IMR-90 (cell line): ENCODE measurements around the gene XDH. TPM values are rescaled to one million over a fixed set of nuclear protein-coding genes. Genes with fewer than 3 reads are reported as not detected.

Source experiments
- ATAC-seq: fragments of 200-7000 bp; cut with Tn5 transposase; 2 replicates; pipeline ENCODE4 v1.9.1; 2020; ENCODE audit warnings: low read depth, mild to moderate bottlenecking, moderate library complexity
- BruUV-seq: library from RNA; stranded (reverse); fragments of 400-500 nt; replicated peaks from 2 replicates; lab custom pipeline; 2021; lab: Mats Ljungman, UMichigan
- CTCF ChIA-PET: fragments of 300-600 bp; formaldehyde crosslinking; extraction: SDS; loops from one replicate; lab custom pipeline; 2021; ENCODE audit warnings: antibody characterized with exemption; lab: Yijun Ruan, JAX
- POLR2A ChIA-PET: fragments of 300-600 bp; sonication (Branson Sonifier 250); formaldehyde crosslinking; loops from one replicate; lab custom pipeline; 2022; ENCODE audit warnings: antibody characterized with exemption; ENCODE audit not compliant: unreplicated experiment; lab: Charles Lee
- DNase-seq: peaks from one replicate; pipeline ENCODE4 v3.0.0; 2013
- H2AFZ ChIP-seq: replicated peaks from 2 replicates; pipeline ENCODE3; 2013; ENCODE audit warnings: low read length, mild to moderate bottlenecking; ENCODE audit not compliant: poor library complexity
- H2AK5ac ChIP-seq: 2 replicates; pipeline ENCODE4 v1.6.1; 2013; ENCODE audit warnings: low read depth, low read length, inconsistent platforms
- H2AK9ac ChIP-seq: replicated peaks from 2 replicates; pipeline ENCODE3; 2013; ENCODE audit warnings: mild to moderate bottlenecking, low read depth, low read length, moderate library complexity; ENCODE audit not compliant: poor library complexity
- H2BK120ac ChIP-seq: 2 replicates; pipeline ENCODE4 v1.6.1; 2013; ENCODE audit warnings: low read depth, low read length, inconsistent platforms
- H2BK15ac ChIP-seq: 3 replicates; pipeline ENCODE4 v1.6.1; 2013; ENCODE audit warnings: low read depth, low read length, inconsistent platforms
- H2BK20ac ChIP-seq: 2 replicates; pipeline ENCODE4 v1.6.1; 2013; ENCODE audit warnings: low read depth, mild to moderate bottlenecking, inconsistent platforms, low read length, moderate library complexity
- H2BK5ac ChIP-seq: 2 replicates; pipeline ENCODE4 v1.6.1; 2013; ENCODE audit warnings: mild to moderate bottlenecking, low read depth, low read length, inconsistent platforms; ENCODE audit not compliant: poor library complexity, severe bottlenecking
- H3K14ac ChIP-seq: replicated peaks from 2 replicates; pipeline ENCODE4 v1.6.1; 2013; ENCODE audit warnings: low read depth, low read length, inconsistent platforms
- H3K18ac ChIP-seq: 2 replicates; pipeline ENCODE4 v1.6.1; 2013; ENCODE audit warnings: low read depth, low read length, control low read depth
- H3K23ac ChIP-seq: 2 replicates; pipeline ENCODE4 v1.6.1; 2013; ENCODE audit warnings: low read depth, low read length, inconsistent platforms
- H3K27ac ChIP-seq: 2 replicates; pipeline ENCODE4 v1.5.1; 2013; ENCODE audit warnings: mild to moderate bottlenecking, control low read depth, low read length; ENCODE audit not compliant: insufficient read depth
- H3K27me3 ChIP-seq: 2 replicates; pipeline ENCODE4 v1.6.1; 2013; ENCODE audit warnings: low read length; ENCODE audit not compliant: control insufficient read depth, insufficient read depth
- H3K36me3 ChIP-seq: 2 replicates; pipeline ENCODE4 v1.6.1; 2013; ENCODE audit warnings: low read length, mixed read lengths; ENCODE audit not compliant: control insufficient read depth, insufficient read depth
- H3K4ac ChIP-seq: 2 replicates; pipeline ENCODE4 v1.6.1; 2013; ENCODE audit warnings: low read depth, low read length, inconsistent platforms
- H3K4me1 ChIP-seq: 2 replicates; pipeline ENCODE4 v1.6.1; 2013; ENCODE audit warnings: low read length, mixed read lengths; ENCODE audit not compliant: control insufficient read depth, insufficient read depth
- H3K4me2 ChIP-seq: 2 replicates; pipeline ENCODE4 v1.6.1; 2013; ENCODE audit warnings: low read depth, mild to moderate bottlenecking, control low read depth, low read length, moderate library complexity
- H3K4me3 ChIP-seq: 2 replicates; pipeline ENCODE4 v1.5.1; 2013; ENCODE audit warnings: low read depth, mild to moderate bottlenecking, control low read depth, low read length, moderate library complexity; ENCODE audit not compliant: insufficient read depth
- H3K56ac ChIP-seq: 2 replicates; pipeline ENCODE4 v1.6.1; 2013; ENCODE audit warnings: low read length, inconsistent platforms; ENCODE audit not compliant: insufficient read depth; ENCODE audit errors: extremely low read depth
- H3K79me1 ChIP-seq, 2 experiments: 2 replicates each; pipeline ENCODE4 v1.6.1; 2013; ENCODE audit warnings: low read length in 2 of 2, inconsistent platforms in 1 of 2, low read depth in 1 of 2
- H3K9ac ChIP-seq: 2 replicates; pipeline ENCODE4 v1.6.1; 2013; ENCODE audit warnings: low read depth, low read length, control low read depth
- H3K9me1 ChIP-seq: 2 replicates; pipeline ENCODE4 v1.6.1; 2013; ENCODE audit warnings: low read length, inconsistent platforms; ENCODE audit not compliant: insufficient read depth
- H3K9me3 ChIP-seq: 2 replicates; pipeline ENCODE4 v1.6.1; 2013; ENCODE audit warnings: low read length; ENCODE audit not compliant: control insufficient read depth, insufficient read depth
- H4K20me1 ChIP-seq: 2 replicates; pipeline ENCODE4 v1.6.1; 2013; ENCODE audit warnings: low read length, inconsistent platforms; ENCODE audit not compliant: insufficient read depth
- H4K5ac ChIP-seq: 2 replicates; pipeline ENCODE4 v1.6.1; 2013; ENCODE audit warnings: mild to moderate bottlenecking, low read depth, low read length, control low read depth
- H4K8ac ChIP-seq, 2 experiments: 2 replicates each; pipeline ENCODE4 v1.6.1; 2013; ENCODE audit warnings: low read depth in 2 of 2, low read length in 2 of 2, control low read depth in 1 of 2, inconsistent platforms in 1 of 2
- H4K91ac ChIP-seq: 2 replicates; pipeline ENCODE4 v1.6.1; 2013; ENCODE audit warnings: low read depth, low read length, inconsistent platforms; ENCODE audit not compliant: insufficient read depth
- CEBPB ChIP-seq: IDR thresholded peaks from 2 replicates; pipeline ENCODE4 v1.6.1; 2012; ENCODE audit warnings: low read depth, low read length, improper control_type of control experiment
- CHD1 ChIP-seq: IDR thresholded peaks from 2 replicates; pipeline ENCODE4 v1.6.1; 2012; ENCODE audit warnings: low read depth, low read length, improper control_type of control experiment
- NFE2L2 ChIP-seq: fragments of 150-350 bp; IDR thresholded peaks from 2 replicates; pipeline ENCODE4 v1.6.1; 2016; ENCODE audit warnings: low read depth, mild to moderate bottlenecking, low read length
- RAD21 ChIP-seq: IDR thresholded peaks from 2 replicates; pipeline ENCODE4 v1.6.1; 2012; ENCODE audit warnings: low read length, improper control_type of control experiment
- RCOR1 ChIP-seq: IDR thresholded peaks from 2 replicates; pipeline ENCODE4 v1.6.1; 2012; ENCODE audit warnings: mild to moderate bottlenecking, low read length, improper control_type of control experiment; ENCODE audit not compliant: insufficient replicate concordance
- SMC3 ChIP-seq: fragments of 150-350 bp; IDR thresholded peaks from 2 replicates; pipeline ENCODE4 v1.6.1; 2016; ENCODE audit warnings: low read depth, mild to moderate bottlenecking, antibody characterized with exemption, low read length, moderate library complexity
- WGBS, 2 experiments: methylation state at CpG; one replicate each; pipeline versions ENCODE4 v1.1.5 to v1.1.7; 2013; ENCODE audit warnings: missing lambda C conversion rate in 2 of 2; ENCODE audit not compliant: insufficient read length in 1 of 2; ENCODE audit errors: extremely low coverage in 2 of 2; 5-methylcytosine and 5-hydroxymethylcytosine counted together
- dilution Hi-C: fragments of 300-500 bp; cut with HindIII; formaldehyde crosslinking; loops from one replicate; pipeline ENCODE4 v1.14.3; 2018; ENCODE audit warnings: low sequenced_read_pairs; ENCODE audit not compliant: unreplicated experiment
- in situ Hi-C: fragments of 300-500 bp; cut with MboI; formaldehyde crosslinking; loops from 3 replicates; pipeline ENCODE4 v1.14.3; 2019; ENCODE audit warnings: low sequenced_read_pairs, inconsistent platforms, mixed read lengths
- intact Hi-C: fragments of 100-400 bp; cut with micrococcal nuclease; formaldehyde crosslinking; loops from 2 replicates; pipeline ENCODE4 v1.10.0; 2022
- polyA plus RNA-seq, 3 experiments: library from polyadenylated mRNA; depleted of rRNA; stranded (reverse); fragments of >200 nt; gene quantifications; 2 replicates each; pipeline ENCODE4 v1.2.3, GENCODE V29; 2012; ENCODE audit warnings: low replicate concordance in 1 of 3
- total RNA-seq: library from RNA; depleted of rRNA; stranded (reverse); fragments of >200 nt; gene quantifications from 2 replicates; pipeline ENCODE4 v1.2.3, GENCODE V29; 2012

The XDH gene
- total and polyA plus RNA-seq, 2 of the 4 experiments (the other 2 are of a cell fraction): 0.46 to 1.1 TPM

DNA sequence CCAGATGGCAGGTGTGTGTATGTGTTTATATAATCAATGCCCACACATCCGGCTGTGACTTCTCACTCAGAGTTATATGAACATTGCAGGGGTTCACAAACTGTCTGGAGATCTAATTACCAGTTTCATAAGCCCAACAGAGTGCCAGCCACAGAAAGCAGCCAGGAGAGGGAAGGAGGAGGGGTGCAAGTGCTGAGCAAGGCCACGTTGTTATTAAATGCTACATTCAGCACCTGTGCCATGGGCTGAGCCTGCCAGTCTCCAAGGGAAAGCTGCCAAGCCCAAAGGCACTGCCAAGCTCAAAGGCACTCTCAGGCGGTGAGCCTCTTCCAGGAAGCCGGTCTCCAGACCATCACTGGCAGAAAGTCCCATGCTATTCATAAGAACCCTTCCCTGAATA, 17.4 kb downstream of the XDH start:
- dilution Hi-C loops (no loop called here), intact Hi-C loops (no loop called here), in situ Hi-C loops (no loop called here)
- H3K9ac ChIP-seq: no peak overlapping the region
- no peak overlapping the region for H3K14ac ChIP-seq
- POLR2A ChIA-PET: no interaction called here
- no peak overlapping the region for H2AK9ac ChIP-seq
- H3K36me3 ChIP-seq: no peaks in the 10 kb centered on the region
- no peak overlapping the region for H3K4ac ChIP-seq
- H3K27ac ChIP-seq: no peak overlapping the region
- H4K5ac ChIP-seq: no peak overlapping the region
- H2AK5ac ChIP-seq: no peak overlapping the region
- DNase-seq: no peak
- no peaks in the 10 kb centered on the region for H3K79me1 ChIP-seq
- no TSS peak for BruUV-seq
- H2BK120ac ChIP-seq: no peak overlapping the region
- H3K9me3 ChIP-seq: no peaks in the 10 kb centered on the region
- no peak overlapping the region; the same call in 1 of the 2 replicates for H4K91ac ChIP-seq
- H4K8ac ChIP-seq: no peak overlapping the region
- H2AFZ ChIP-seq: no peak overlapping the region
- H3K56ac ChIP-seq: no peak overlapping the region
- H3K4me2 ChIP-seq: no peak overlapping the region
- no peak overlapping the region for H2BK5ac ChIP-seq
- H3K23ac ChIP-seq: no peak overlapping the region
- no peaks in the 10 kb centered on the region for H4K20me1 ChIP-seq
- CTCF ChIA-PET: interaction anchor here (0.5 kb wide), 1 partner anchor 35 kb away, joined by 3 read pairs; no protein-coding TSS in a partner anchor
- ATAC-seq: no peak
- H2BK20ac ChIP-seq: no peak overlapping the region
- no peak for TF ChIP-seq NFE2L2
- TF ChIP-seq CHD1: no peak
- no peak for TF ChIP-seq CEBPB
- no peak for TF ChIP-seq SMC3
- no peak for TF ChIP-seq RCOR1
- no peak for TF ChIP-seq RAD21
- peaks cover 5% of the 10 kb centered on the region; the same call in 1 of the 2 replicates for H3K9me1 ChIP-seq
- H2BK15ac ChIP-seq: no peak overlapping the region
- peaks cover 5% of the 10 kb centered on the region; the same call in 1 of the 2 replicates for H3K4me1 ChIP-seq
- WGBS, 2 experiments: 100% methylated on average over 3 of the region's 4 CpGs; no CpG with 5 or more reads in 1 of the 2 experiments
- H3K27me3 ChIP-seq: no peaks in the 10 kb centered on the region
- no peak overlapping the region for H3K18ac ChIP-seq
- no peak overlapping the region for H3K4me3 ChIP-seq
